NCI-H1417 treated with DMSO at 0.1 percent for 48 hours (cell line): ENCODE data around the gene MYCL.

Source experiments
- DNase-seq: peaks from one replicate; lab custom pipeline; 2025; lab: John Stamatoyannopoulos, UW

MYCL gene, protein sequence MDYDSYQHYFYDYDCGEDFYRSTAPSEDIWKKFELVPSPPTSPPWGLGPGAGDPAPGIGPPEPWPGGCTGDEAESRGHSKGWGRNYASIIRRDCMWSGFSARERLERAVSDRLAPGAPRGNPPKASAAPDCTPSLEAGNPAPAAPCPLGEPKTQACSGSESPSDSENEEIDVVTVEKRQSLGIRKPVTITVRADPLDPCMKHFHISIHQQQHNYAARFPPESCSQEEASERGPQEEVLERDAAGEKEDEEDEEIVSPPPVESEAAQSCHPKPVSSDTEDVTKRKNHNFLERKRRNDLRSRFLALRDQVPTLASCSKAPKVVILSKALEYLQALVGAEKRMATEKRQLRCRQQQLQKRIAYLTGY

DNA sequence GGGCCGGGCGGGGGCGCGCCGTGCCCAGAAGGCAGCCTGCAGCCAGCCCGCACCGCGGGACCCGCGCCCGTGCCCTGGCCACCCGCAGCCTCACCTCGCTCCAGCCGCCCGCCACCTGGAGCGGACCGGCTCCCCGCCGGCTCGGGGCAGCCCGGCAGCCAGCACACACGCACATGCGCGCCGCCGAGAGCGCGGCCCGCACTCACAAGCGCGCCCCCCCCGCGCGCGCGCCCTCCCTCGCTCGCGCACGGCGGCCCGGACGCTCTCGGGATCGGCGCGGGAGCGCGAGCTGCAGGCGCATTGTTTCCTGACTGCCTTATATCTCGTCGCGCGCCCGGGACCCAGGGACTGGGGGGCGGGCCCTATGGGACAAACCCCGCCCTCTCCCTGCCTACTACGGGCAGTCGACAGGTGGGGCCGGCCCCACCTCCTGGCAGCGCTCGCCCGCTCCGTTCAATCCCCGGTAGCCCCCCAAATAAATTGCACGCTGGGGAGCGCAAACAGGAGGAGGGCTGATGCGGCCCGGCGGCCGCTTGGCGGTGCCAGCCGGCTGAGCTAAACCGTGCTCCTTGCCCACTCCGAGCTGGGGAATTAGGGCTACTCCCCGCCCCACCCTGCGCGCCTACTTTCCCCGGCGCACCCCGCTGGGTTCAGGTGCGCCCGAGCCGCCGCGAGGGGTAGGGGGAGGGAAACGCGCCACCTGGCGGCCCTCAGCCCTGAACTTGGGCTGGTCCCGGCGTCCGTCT, at the start of gene MYCL:
Gene MYCL, minus strand, starts transcription at position 204 of the 746 bp plus-strand sequence. CDS start 483 bp downstream, outside the sequence.
- DNase-seq = no peak

DNA sequence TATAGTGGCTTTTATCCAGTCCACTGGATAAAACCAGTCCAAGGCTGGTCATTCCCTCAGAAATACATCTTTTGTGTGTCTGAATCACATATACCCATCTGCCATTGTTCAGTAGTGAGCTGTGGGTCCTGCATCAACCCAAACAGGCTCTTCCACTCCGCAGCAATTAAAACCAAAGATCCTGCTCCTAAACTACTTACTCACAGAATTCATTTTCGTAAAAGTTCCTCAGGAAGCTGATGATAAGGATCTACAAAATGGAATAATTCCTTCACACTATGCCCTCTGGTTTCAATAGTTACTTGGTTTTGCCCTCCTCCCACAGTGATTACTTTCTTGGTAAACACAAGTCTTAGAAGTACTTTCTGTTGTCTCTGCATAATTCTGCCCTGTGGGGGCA, 48.2 kb upstream of the MYCL start:
- DNase-seq = no peak

DNA sequence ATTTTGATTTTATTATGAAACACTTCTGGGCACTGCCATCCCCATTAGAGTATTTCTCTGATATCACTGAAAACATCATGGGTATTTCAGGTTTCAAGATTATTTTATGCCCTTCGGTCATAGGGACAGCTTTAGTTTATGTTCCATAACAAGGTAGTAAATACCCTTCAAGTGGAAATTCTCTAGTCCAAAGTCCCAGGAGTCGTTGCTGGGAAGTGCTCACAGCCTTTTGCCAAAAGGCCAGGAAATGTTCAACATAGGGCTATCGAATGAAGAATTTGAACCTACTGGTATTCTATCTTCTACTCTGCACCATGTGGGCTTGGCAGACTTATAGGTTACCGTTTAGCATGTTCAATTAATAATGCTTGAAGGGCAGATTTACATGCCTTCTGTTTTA, 45.5 kb upstream of the MYCL start:
- no peak for DNase-seq

DNA sequence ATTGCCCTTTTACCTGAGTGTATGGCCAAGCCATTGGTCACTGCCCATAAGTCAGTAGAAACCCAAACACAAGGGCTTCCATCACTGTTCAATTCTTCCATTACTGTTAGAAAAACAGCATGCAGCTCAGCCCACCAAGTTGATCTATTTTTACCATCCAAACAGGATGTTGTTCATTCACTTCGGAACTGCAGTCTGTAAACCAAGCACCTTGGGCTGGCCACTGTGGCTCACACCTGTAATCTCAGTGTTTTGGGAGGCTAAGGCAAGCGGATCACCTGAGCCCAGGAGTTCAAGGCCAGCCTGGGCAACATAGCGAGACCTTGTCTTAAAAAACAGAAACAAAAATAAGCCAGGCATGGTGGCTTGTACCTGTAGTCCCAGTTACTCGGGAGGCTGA, 44.5 kb upstream of the MYCL start:
- no peak for DNase-seq

DNA sequence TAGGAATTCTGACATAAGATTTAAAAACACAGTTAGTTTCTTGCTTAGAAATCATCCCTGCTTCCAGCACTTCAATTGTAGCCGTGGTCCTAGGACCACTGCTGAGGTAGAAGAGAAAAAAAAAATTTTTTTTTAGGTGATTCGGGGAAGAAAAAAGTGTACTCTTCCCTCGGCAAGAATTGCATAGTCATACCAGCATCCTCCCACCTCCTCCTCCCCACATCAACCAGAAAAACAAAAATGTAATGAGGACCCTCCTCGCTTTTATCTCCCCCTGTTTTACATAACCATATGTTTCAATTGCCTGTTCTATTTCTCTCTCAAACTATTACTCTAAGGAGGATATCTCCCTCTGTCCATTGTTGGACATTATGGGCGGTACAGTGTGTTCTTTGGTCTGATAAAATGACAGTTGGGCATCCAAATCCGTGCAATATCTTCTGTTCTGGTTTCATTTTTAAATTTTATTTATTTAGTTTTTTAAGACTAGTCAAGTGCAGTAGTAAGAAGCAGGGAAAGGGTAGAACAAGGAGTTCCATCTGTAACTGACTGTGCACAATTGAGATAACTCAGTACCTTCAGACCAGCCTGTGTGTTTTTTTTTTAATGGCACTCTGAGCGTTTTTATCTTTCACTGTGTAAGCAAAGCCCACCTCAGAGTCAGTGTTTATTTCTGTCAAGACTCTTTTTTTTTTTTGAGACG, 42.8 kb upstream of the MYCL start:
- no peak for DNase-seq

DNA sequence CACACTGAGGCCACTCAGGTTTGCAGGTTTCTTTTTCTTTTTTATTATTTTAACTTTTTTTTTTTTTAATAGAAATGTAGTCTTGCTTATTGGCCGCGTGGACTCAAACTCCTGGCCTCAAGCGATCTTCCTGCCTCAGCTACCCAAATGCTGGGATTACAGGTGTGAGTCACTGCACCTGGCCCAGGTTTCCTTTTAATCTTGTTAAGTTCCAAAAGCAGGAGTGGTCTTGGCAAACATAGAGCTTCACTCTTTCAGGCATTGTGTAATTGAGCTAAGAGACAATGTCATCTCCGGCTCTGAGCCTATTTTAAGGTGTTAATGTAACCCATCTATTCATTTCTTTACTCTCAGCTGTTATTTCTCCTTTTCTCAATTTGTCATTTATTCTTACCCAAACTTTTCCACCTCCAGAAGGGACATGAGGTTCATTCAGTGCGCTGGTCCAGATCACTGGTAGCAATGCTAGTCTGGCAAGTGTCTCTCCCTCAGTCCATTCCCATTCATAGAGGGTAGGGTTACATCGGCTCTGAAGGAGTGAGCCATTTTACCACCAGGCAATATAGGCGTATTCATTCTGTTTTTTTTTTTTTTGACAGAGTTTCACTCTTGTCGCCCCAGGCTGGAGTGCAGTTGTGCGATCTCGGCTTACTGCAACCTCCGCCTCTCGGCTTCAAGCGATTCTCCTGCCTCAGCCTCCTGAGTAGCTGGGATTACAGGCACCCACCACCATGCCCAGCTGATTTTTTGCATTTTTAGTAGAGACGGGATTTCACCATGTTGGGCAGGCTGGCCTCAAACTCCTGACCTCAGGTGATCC, 42.0 kb upstream of the MYCL start:
- no peak for DNase-seq

DNA sequence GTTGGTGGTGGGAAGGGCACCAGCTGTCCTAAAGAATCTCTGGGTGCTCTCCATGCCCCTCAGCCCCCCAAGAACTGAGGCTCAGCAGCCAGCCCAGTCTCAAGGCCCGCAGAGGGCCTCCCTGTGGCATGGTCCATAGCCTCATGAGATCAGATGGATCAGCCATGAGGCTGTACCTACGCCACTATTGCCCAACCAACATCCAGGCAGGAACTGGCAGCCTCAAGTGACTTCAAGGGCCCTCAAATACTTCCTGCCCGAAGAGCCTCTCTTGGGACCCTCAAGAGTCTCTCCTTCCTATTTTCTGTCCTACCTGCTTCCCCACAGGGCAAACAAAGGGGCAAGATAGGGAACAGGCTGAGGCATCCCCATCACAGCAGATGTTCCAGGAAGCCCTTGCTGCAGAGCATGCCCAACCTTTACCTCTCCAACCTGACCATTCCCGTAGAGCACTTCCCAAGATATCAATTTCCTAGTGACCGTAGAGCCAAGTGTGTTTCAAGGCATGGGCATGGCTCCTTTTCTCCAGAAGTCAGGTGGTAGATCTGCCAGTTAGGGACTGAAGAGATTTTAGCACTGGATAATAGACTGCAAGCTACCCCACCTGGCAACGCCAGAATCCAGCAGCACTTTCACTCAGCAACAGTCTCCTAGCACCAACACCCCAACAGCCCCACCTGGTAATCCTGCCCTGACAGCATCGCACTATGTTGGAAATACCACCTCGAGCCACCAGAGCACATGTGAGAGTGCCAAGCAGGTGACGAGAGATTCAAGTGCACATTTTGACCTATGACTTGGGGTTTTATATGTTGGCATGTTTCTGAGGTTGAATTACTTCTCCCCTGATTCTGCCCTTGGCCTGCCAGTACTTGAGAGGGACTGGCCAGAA, 39.5 kb upstream of the MYCL start:
- DNase-seq = no peak

DNA sequence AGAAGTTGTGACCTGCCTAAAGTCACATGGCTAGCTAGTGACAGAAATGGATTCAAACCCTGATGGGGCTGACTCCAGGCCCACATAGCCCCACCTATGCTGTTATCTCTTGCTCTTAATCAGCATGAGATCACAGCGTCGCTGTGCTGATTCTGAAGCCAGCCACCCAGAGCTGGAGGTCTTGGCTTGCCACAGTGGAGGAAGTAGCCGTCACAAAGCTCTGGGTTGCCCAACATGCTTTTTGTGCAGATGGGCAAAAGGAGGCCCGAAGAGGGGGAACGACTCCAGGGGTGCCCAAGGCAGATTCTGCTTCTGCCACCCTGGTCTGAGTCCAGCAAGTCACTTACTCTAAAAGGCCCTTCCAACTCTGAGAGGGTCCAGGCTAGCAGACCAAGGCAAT, 38.5 kb upstream of the MYCL start:
- DNase-seq = no peak

DNA sequence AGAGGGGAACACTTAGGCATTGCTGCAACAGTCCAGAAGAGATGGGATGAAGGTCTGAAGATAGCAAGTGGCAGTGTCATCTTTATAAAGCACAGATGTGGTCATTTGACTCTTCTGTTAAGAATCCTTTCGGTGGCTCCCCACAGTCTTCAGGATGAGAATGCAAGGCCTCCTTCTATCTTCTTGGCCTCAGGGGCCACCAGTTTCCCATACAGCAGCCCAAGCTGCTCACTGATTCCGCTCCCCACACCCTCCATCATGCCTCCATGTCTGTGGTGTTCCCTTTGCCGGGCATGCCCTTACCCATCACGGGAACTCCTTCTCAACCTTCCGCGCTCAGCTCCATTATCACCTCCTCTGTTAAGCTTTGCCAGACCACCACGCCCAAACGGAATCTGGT, 37.1 kb upstream of the MYCL start:
- no peak for DNase-seq

DNA sequence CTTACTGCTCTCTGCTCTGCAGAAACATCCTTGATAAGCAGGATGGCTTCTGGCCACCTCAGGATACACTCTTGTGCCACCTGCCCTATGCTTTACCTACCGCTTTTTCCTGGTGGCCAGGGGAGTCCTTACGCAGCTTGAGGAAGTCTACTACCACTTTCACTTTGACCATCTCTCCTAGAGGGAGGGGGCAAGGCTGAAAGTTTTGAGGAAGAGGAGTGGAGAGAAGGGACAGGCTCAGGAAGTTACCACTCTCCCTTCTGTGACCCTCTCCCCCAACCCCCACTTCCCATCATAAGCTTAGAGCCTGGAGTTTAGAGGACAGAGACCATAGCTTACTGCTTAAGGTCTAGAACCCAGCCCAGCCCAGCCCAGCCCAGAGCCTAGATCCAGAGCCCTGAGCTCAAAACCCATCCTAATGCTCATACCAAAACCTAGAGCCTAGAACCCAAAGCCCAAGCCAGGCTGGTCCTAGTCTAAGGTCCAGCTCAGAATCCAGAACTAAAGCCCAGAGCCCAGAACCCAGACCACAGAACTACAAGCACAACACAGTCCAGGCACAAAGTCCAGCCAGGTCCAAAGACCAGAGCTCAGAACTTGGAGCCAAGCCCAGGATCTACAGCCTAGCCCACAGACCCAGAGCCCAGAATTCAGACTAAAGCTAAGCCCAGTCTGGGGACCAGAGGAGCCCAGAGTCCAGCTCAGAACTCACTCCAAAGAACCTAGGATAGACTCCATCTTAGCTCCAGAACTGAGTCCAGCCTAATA, 35.2 kb upstream of the MYCL start:
- DNase-seq = no peak

DNA sequence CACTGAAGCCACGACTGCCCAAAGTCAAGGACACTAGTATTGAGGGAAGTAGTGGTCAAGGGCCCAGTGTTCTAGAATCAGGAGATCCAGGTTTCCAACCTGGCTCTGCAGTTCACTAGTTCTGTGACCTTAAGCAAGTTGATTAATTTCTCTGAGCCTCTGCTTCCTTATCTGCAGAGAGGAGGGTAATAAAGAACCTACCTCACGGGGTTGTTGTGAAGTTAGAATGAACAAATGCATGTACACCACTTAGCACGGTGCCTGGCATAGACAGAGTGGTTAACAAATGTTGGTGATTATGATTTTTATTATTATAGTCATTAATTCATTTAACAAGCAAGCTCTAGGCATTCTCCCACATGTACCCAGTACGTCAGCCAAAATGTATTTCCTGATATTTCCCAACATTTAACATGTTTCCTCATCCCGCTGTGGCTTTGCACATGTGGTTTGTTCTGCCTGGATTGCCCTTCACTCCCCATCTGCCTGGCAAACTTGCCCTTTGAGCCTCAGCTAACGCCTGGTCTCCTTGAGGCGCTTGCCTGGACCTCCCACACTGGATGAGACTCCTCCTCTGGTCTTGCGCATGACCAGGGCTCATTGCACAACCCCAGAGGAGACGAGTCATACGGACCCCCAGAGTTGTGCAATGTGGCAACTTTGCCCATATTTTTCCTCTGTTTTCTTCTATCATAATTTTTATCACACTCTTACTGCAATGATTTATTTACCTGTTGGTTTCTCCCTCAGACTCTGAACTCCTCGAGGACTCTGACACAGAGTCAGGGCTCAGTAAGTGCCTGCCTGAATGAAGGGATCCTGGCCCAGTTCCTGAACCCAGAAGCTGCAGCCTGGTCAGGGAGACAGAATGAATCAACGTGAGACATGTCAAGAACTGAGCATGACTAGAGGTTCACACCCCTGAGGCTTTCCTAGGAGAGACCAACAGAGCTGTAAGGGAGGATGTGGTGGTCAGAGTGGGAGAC, 32.5 kb upstream of the MYCL start:
- no peak for DNase-seq

DNA sequence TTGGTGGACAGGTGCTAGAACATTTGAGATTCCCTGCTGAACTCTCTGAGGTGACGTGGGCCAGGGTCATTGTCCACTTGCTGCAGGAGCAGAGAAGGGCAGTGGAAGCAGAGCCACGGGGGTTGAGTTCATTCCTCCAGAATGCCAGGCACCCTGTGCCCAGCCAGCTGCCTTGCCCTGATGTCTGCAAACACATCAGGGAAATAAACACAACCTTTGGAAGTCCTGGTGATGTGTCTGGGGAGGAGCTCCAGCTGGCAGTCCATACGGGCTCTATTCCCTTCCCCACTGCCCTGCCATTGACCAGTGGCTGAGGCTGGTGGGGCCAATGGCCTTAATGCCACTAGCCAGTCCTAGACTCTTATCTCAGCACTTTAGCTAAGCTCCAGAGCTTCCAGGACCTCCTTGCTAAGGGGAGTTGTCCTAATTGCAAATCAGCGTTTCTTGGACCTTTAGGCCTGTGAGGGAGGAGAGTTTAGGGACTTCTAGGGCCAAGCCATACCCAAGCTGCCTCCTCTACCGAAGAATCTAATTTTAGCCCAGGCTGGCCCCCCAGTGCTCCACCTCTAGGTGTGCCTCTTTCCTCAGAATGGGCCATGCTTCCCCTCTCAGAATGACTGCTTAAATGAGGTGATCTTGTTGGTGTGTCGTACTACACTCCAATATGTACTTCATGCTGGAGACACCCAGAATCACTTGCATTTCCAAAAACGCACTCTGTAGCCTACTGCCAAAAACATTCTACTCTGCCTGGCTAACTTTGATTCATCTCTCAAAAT, 27.3 kb upstream of the MYCL start:
- no peak for DNase-seq

DNA sequence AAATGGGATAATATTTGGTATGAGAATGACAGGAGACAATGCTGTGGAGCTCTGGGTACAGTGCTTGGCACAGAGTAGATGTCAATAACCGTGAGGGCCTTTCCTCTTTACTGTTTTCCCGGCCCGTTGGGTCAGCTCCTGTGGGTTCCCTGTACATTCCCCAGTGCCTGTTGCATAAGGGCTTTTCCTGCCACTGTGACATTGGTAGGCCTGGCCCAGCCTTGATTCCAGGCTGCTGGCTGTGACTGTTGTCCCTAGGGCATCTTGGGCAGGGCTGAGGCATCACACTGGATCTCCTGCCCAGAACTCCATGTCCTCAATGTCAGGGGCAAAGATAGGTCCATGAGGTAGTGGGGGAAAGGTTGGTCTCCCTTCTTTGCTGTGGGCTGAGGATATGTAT, 25.8 kb upstream of the MYCL start:
- DNase-seq = no peak

DNA sequence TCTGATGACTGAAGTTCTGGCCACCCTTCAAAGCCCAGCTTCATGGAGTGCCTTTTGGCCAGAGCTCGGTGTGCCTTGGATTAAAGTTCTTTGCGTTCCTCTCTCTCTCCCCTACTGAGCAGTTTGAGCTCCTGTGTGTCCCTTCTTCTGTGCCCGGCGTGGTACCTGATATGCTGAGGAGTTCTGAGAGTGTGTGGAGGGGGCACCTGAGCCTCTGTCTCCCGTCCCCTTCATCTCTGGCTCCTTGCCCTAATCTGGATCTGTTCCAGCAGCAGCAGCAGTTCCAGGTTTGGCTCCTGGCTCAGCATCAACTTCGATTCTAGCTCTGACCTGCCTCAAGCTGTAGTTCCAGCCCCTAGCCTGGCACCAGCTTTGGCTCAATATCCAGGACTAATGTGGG, 25.1 kb upstream of the MYCL start:
- no peak for DNase-seq

DNA sequence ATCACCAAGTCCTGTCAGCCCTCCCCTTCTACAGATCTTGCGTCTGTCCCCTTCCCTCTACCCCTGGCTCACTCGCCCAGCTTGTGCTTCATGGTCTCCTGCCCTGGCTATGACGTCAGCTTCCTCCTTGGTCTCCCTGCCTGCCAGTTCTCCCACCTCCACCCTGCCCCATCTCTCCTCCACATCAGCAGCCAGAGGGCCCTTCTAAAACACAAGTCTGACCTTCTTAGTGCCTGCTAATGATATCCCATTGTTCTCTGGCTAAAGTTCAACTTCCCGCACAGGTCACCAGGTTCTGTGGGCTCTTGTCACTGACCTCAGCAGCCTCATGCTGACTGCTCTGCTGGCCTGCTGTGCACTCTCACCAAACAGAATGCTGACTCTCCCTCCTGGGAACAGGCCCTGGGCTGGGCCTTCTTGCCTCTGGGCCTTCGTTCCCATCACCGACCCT, 24.7 kb upstream of the MYCL start:
- no peak for DNase-seq

DNA sequence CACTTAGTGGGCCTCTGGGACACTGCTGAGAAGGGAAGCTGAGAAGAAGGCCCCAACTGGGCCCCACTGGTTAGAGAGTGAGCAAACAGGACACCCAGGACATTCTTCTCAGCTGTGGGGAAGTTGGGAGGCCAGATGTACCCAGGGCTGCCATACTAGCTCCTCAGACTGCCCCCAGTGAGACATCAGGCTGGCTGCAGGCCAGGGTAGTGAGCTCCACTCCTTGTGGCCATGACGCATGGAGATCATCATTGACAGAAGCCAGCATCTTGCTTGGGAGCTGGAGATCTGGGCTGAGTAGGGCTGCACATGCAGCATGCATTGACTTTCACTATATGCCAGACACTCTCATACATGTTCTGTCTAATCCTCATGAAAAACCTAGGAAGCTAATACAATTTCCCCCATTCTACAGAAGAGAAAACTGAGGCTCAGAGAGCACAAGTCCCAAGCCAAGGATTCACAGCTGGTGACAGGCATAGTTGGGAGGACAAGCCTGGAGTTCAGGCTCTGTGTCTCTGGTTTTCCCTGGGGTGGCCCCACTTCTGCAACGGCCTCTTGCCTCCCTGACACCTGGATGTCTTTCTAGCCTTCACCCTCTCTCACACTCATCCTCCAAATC, 24.1 kb upstream of the MYCL start:
- DNase-seq = no peak

DNA sequence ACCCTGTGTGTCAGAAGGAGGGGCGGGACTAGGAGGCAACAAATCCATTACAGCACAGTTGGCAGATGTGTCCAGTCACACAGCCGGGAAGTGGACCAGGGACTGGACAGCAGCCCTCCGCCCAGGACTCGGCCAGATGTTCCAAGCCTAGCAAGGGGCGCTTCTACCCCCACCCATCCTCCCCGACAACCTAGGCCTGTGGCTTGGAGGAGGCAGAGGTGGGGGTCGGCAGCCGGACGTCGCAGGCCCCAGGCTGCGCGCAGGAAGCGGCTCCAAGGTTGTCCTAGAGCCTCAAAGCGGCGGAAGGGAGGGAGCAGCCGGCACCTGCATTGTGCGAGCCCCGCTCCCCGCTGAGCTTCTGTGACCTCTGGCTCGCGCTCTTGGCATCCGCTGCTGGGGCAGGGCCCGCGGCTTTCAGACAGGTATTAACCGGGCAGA, 20.6 kb upstream of the MYCL start:
- DNase-seq = no peak

DNA sequence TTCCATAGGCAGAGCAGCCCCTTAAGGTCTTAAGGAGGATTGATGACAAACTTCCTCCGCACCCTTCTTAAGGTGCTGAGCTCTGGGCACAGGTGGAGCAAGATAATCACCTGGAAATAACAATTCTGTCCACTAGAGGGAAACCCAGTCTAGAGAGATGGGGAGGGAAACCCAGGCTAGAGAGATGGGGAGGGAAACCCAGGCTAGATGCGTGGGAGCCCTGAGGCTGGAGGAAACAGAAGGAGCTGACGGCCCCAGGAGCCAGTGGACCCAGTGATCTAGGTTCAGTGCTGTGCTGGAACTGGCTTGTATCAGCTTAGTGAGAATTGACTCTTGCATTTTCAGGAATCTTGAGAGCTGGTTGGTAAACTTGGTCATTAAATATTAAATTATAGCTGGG, 17.8 kb upstream of the MYCL start:
- DNase-seq = peak; percentile 41
